ENCODE results near the gene BGLAP. TPM values are rescaled to one million over a fixed set of nuclear protein-coding genes. Genes with fewer than 3 reads are reported as not detected.

BGLAP gene
- total and polyA plus RNA-seq, 2 donors (not counting 3 experiments of a cell fraction or from before 2014, with no cell fraction given) = 0.65 to 1.0 TPM

DNA sequence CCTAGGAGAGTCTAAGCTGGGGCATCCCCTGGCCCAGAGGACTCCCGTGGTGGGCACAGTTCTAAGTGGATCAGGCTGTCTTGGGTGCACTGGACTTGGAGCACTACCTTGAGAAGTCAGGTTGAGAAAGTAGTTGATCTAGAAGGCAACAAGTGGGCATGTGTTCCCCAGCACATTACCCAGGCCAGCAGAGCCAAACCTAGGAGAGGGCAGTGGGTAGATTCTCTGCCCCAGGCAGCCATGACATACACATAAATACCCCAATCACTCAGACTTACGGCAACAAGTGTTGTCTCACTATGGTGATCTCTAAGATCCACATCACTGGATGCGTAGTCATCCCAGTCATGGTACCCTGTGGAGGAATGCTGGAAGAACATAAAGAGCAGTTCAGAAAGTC is 30.7 kb upstream of the BGLAP start:
- FAIRE-seq (no peak), DNase-seq (ENCODE audit: low read depth, low spot score) (no peak)
- no peak overlapping the region for H3K27ac ChIP-seq (ENCODE audit: insufficient read depth, low read depth, low read length)
- no peaks in the 10 kb centered on the region for H3K27me3 ChIP-seq (ENCODE audit: control insufficient read depth in 2 of 2, insufficient read depth in 2 of 2, low read length in 2 of 2)
- no peaks in the 10 kb centered on the region for H3K9me1 ChIP-seq (replicated peaks; ENCODE audit: control insufficient read depth, extremely low read depth, insufficient read depth, low read length)
- H3K4me3 ChIP-seq (replicated peaks in 1 of 3; ENCODE audit: insufficient read depth in 1 of 3, low read depth in 1 of 3, low read length in 3 of 3) = no peak overlapping the region
- peaks cover 6% of the 10 kb centered on the region for H3K79me2 ChIP-seq (ENCODE audit: control insufficient read depth, insufficient read depth, low read length)
- H3K36me3 ChIP-seq (ENCODE audit: control insufficient read depth in 2 of 2, extremely low read depth in 1 of 2, insufficient read depth in 2 of 2, low read length in 2 of 2) = peaks cover 0 to 15% of the 10 kb centered on the region in 2 experiments
- CTCF ChIA-PET = interaction anchor here (0.6 to 1.0 kb wide), 2 partner anchors 14 to 52 kb away, joined by 3 to 5 read pairs; no protein-coding TSS in a partner anchor
- dilution Hi-C loops (cut with MboI; ENCODE audit: extremely low pct_ligation_motif_present, low sequenced_read_pairs) = no loop called here
- POLR2A ChIA-PET = interaction anchor here (1.1 kb wide), 1 partner anchor 18 kb away, joined by 3 read pairs; the partner anchor contains the start of gene SLC25A44
- H3K4me1 ChIP-seq (ENCODE audit: control insufficient read depth, extremely low read depth, insufficient read depth, low read length) = peaks cover 6% of the 10 kb centered on the region
- H3K9ac ChIP-seq (replicated peaks; ENCODE audit: extremely low read depth, insufficient read depth, low read length) = no peak overlapping the region
- H2AFZ ChIP-seq (ENCODE audit: low read depth, low read length) = no peak overlapping the region
- no TSS peak for BruUV-seq (replicated peaks)
- TF ChIP-seq POLR2AphosphoS5 (IDR thresholded peaks at IDR 0.05; ENCODE audit: insufficient read depth, low read depth, low read length) (no peak), MYC (IDR thresholded peaks at IDR 0.05; ENCODE audit: low read depth, low read length) (no peak), FOS (IDR thresholded peaks at IDR 0.05; ENCODE audit: borderline replicate concordance, insufficient read depth, low read length) (no peak), GATA2 (IDR thresholded peaks at IDR 0.05; ENCODE audit: insufficient read depth, insufficient read length, low read depth, low read length) (no peak), JUN (IDR thresholded peaks at IDR 0.05; ENCODE audit: borderline replicate concordance, insufficient read depth, insufficient read length, low read depth) (no peak), EZH2 (IDR thresholded peaks at IDR 0.05; ENCODE audit: borderline replicate concordance, low read depth, low read length, severe bottlenecking) (no peak), POLR2A (IDR thresholded peaks at IDR 0.05; ENCODE audit: low read depth, low read length) (no peak)
- TF ChIP-seq, protein P1, sequence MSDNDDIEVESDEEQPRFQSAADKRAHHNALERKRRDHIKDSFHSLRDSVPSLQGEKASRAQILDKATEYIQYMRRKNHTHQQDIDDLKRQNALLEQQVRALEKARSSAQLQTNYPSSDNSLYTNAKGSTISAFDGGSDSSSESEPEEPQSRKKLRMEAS (IDR thresholded peaks at IDR 0.05; ENCODE audit: insufficient read depth, insufficient read length) = no peak
- TF ChIP-seq, protein P2, sequence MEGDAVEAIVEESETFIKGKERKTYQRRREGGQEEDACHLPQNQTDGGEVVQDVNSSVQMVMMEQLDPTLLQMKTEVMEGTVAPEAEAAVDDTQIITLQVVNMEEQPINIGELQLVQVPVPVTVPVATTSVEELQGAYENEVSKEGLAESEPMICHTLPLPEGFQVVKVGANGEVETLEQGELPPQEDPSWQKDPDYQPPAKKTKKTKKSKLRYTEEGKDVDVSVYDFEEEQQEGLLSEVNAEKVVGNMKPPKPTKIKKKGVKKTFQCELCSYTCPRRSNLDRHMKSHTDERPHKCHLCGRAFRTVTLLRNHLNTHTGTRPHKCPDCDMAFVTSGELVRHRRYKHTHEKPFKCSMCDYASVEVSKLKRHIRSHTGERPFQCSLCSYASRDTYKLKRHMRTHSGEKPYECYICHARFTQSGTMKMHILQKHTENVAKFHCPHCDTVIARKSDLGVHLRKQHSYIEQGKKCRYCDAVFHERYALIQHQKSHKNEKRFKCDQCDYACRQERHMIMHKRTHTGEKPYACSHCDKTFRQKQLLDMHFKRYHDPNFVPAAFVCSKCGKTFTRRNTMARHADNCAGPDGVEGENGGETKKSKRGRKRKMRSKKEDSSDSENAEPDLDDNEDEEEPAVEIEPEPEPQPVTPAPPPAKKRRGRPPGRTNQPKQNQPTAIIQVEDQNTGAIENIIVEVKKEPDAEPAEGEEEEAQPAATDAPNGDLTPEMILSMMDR (IDR thresholded peaks at IDR 0.05; ENCODE audit: extremely low read depth in 1 of 2, insufficient read depth in 1 of 2, low read depth in 1 of 2, low read length in 2 of 2) = no peak
- no peaks in the 10 kb centered on the region for H4K20me1 ChIP-seq (replicated peaks; ENCODE audit: control insufficient read depth, extremely low read depth, insufficient read depth, low read length)
- no peak overlapping the region for H3K4me2 ChIP-seq (ENCODE audit: insufficient read depth, low read length)
- no peaks in the 10 kb centered on the region for H3K9me3 ChIP-seq (replicated peaks; ENCODE audit: control insufficient read depth, insufficient read depth, low read length)
- intact Hi-C loops (cut with micrococcal nuclease) = loop anchor here (5.0 kb wide), 1 partner anchor 109 kb away; no protein-coding TSS in a partner anchor
